GM23338 (cell line): ENCODE data around the gene PREB. TPM values are rescaled to one million over a fixed set of nuclear protein-coding genes. Genes with fewer than 3 reads are reported as not detected.

Experiments used
- ATAC-seq: fragments of 200-7000 bp; cut with Tn5 transposase; 3 replicates; pipeline ENCODE4 v1.9.1; 2020
- DNase-seq: peaks from one replicate; pipeline ENCODE4 v3.0.0-alpha.2; 2015; ENCODE audit warnings: low spot score
- H2AFZ ChIP-seq: fragments of 200-600 bp; sonication (generic); 2 replicates; pipeline ENCODE4 v1.8.0; 2016; ENCODE audit warnings: antibody characterized with exemption, mild to moderate bottlenecking, moderate library complexity
- H3F3A ChIP-seq: fragments of 200-600 bp; sonication (generic); replicated peaks from 2 replicates; pipeline ENCODE4 v1.8.0; 2017; ENCODE audit warnings: antibody characterized with exemption, mixed run types, low read depth
- H3K27ac ChIP-seq: fragments of 200-600 bp; sonication (generic); 2 replicates; pipeline ENCODE4 v1.6.1; 2016; ENCODE audit warnings: low read depth
- H3K27me3 ChIP-seq: fragments of 200-600 bp; sonication (generic); 2 replicates; pipeline ENCODE4 v1.8.0; 2016; ENCODE audit warnings: mild to moderate bottlenecking, mixed run types, moderate library complexity; ENCODE audit not compliant: insufficient read depth
- H3K36me3 ChIP-seq: fragments of 200-600 bp; sonication (generic); 2 replicates; pipeline ENCODE4 v1.8.0; 2016; ENCODE audit warnings: mild to moderate bottlenecking; ENCODE audit not compliant: insufficient read depth
- H3K4me1 ChIP-seq: fragments of 200-600 bp; sonication (generic); 2 replicates; pipeline ENCODE4 v1.8.0; 2016; ENCODE audit warnings: mild to moderate bottlenecking, moderate library complexity; ENCODE audit not compliant: insufficient read depth
- H3K4me2 ChIP-seq: fragments of 200-600 bp; sonication (generic); 2 replicates; pipeline ENCODE4 v1.7.1; 2017; ENCODE audit warnings: mixed run types
- H3K4me3 ChIP-seq: fragments of 200-600 bp; sonication (generic); 2 replicates; pipeline ENCODE4 v1.6.1; 2016; ENCODE audit warnings: mixed run types
- H3K79me2 ChIP-seq: fragments of 200-600 bp; sonication (generic); replicated peaks from 2 replicates; pipeline ENCODE4 v1.8.0; 2017; ENCODE audit warnings: mild to moderate bottlenecking; ENCODE audit not compliant: insufficient read depth
- H3K9me2 ChIP-seq: fragments of 200-600 bp; sonication (generic); 2 replicates; pipeline ENCODE4 v1.8.0; 2017; ENCODE audit not compliant: insufficient read depth
- H4K20me1 ChIP-seq: fragments of 200-600 bp; sonication (generic); replicated peaks from 2 replicates; pipeline ENCODE4 v1.8.0; 2017; ENCODE audit warnings: mild to moderate bottlenecking; ENCODE audit not compliant: insufficient read depth
- H3K27ac Mint-ChIP-seq: 2 replicates; pipeline ENCODE4 v1.8.0; 2020; ENCODE audit warnings: inconsistent platforms, mild to moderate bottlenecking, moderate library complexity, mixed read lengths
- H3K27me3 Mint-ChIP-seq: 3 replicates; pipeline ENCODE4 v1.8.0; 2022; ENCODE audit warnings: low read depth, mild to moderate bottlenecking, moderate library complexity, mixed read lengths, inconsistent platforms; ENCODE audit not compliant: insufficient read depth, poor library complexity
- H3K36me3 Mint-ChIP-seq: 3 replicates; pipeline ENCODE4 v1.8.0; 2021; ENCODE audit warnings: low read depth, mild to moderate bottlenecking, inconsistent platforms, moderate library complexity, mixed read lengths
- H3K4me1 Mint-ChIP-seq: 3 replicates; pipeline ENCODE4 v1.8.0; 2020; ENCODE audit warnings: mild to moderate bottlenecking, inconsistent platforms, mixed read lengths
- H3K4me3 Mint-ChIP-seq: 3 replicates; pipeline ENCODE4 v1.8.0; 2021; ENCODE audit warnings: moderate library complexity, mild to moderate bottlenecking, inconsistent platforms, mixed read lengths
- H3K9me3 Mint-ChIP-seq: 3 replicates; pipeline ENCODE4 v1.8.0; 2020; ENCODE audit warnings: moderate library complexity, mild to moderate bottlenecking, inconsistent platforms, mixed read lengths
- CREB1 ChIP-seq: fragments of 250-450 bp; sonication (Bioruptor Pico); IDR thresholded peaks from 2 replicates; pipeline ENCODE4 v1.5.0; 2020; ENCODE audit warnings: low read depth, mild to moderate bottlenecking, moderate library complexity
- CTCF ChIP-seq, 2 experiments: fragments of 200-600 bp in 1 of 2; sonication (generic) in 1 of 2; conservative IDR thresholded peaks; 2 replicates each; pipeline versions ENCODE4 v1.5.1 to v1.6.1; 2016 to 2017; ENCODE audit warnings: antibody characterized with exemption in 2 of 2, low read depth in 2 of 2, mild to moderate bottlenecking in 2 of 2, moderate library complexity in 1 of 2
- ETS1 ChIP-seq: IDR thresholded peaks from 2 replicates; pipeline ENCODE4 v1.6.1; 2016; ENCODE audit warnings: antibody characterized with exemption
- EZH2 ChIP-seq: fragments of 200-600 bp; sonication (generic); IDR thresholded peaks from one replicate; pipeline ENCODE4 v1.8.0; 2017; ENCODE audit warnings: antibody characterized with exemption, mild to moderate bottlenecking, low read depth; ENCODE audit not compliant: unreplicated experiment
- JUNB ChIP-seq: IDR thresholded peaks from one replicate; pipeline ENCODE4 v1.6.1; 2016; ENCODE audit warnings: antibody characterized with exemption; ENCODE audit not compliant: unreplicated experiment
- NANOG ChIP-seq: IDR thresholded peaks from 2 replicates; pipeline ENCODE4 v1.6.1; 2016; ENCODE audit warnings: antibody characterized with exemption, borderline replicate concordance
- POLR2AphosphoS5 ChIP-seq: IDR thresholded peaks from 2 replicates; pipeline ENCODE4 v1.6.1; 2016; ENCODE audit warnings: antibody characterized with exemption, low read depth
- REST ChIP-seq: IDR thresholded peaks from one replicate; pipeline ENCODE4 v1.6.1; 2018; ENCODE audit warnings: antibody characterized with exemption; ENCODE audit not compliant: unreplicated experiment
- ZNF114 ChIP-seq: fragments of 250-450 bp; sonication (Bioruptor Pico); IDR thresholded peaks from 2 replicates; pipeline ENCODE4 v1.5.0; 2020; ENCODE audit warnings: mild to moderate bottlenecking, moderate library complexity
- ZNF331 ChIP-seq: fragments of 250-450 bp; sonication (Bioruptor Pico); IDR thresholded peaks from 2 replicates; pipeline ENCODE4 v1.5.0; 2020; ENCODE audit warnings: low read depth, mild to moderate bottlenecking, moderate library complexity
- polyA plus RNA-seq: library from polyadenylated mRNA; unstranded; fragments of >200 nt; fragmentation: Nextera tagmentation; extraction: Ambion mirVana; gene quantifications from 2 replicates; pipeline ENCODE4 v1.2.1, GENCODE V29; 2016
- total RNA-seq: library from RNA; depleted of rRNA; stranded (reverse); fragments of >200 nt; shearing (Covaris generic); gene quantifications from 2 replicates; pipeline ENCODE4 v1.2.3, GENCODE V29; 2014

Gene PREB
- total and polyA plus RNA-seq, 2 experiments from 2014 or later: 41.2 to 79.7 TPM

- no peak for TF ChIP-seq CTCF (conservative IDR thresholded peaks at IDR 0.05; ENCODE audit: low read depth in 2 of 2)
- TF ChIP-seq NANOG: no peak
Observed at GRCh38 chr2:27143285-27143684, 8.8 kb upstream of the PREB start (continued).

GRCh38 chr2:27139310-27139709 lies 4.9 kb upstream of the PREB start, which contains the start of gene PRR30:
Gene PRR30 (minus strand): TSS chr2:27139410. CDS start chr2:27138329, 1,081 bp downstream.
- Mint-ChIP-seq H3K27ac (no peak within 1 kb of the TSS), H3K36me3 (no peaks in the 10 kb centered on the region), H3K9me3 (no peaks in the 10 kb centered on the region), H3K4me3 (no peak within 1 kb of the TSS), H3K27me3 (peaks cover 8% of the 10 kb centered on the region), H3K4me1 (no peaks in the 10 kb centered on the region)
- Histone ChIP-seq H3K27ac (no peak within 1 kb of the TSS), H3K4me3 (no peak within 1 kb of the TSS), H4K20me1 (no peaks in the 10 kb centered on the region), H3F3A (no peaks in the 10 kb centered on the region; the same call in 1 of the 2 replicates), H3K4me2 (no peak within 1 kb of the TSS), H2AFZ (peak within 1 kb of the TSS; percentile 56; the same call in 1 of the 2 replicates), H3K4me1 (no peaks in the 10 kb centered on the region), H3K27me3 (no peaks in the 10 kb centered on the region), H3K79me2 (no peaks in the 10 kb centered on the region), H3K36me3 (no peaks in the 10 kb centered on the region), H3K9me2 (no peaks in the 10 kb centered on the region)
- no peak for DNase-seq
- ATAC-seq: no peak
- no peak for TF ChIP-seq JUNB
- no peak for TF ChIP-seq CTCF (conservative IDR thresholded peaks at IDR 0.05; ENCODE audit: low read depth in 2 of 2)
- TF ChIP-seq NANOG: no peak
- TF ChIP-seq CREB1 (CRISPR knock-in tag): no peak
- no peak for TF ChIP-seq ZNF331 (CRISPR knock-in tag)
- no peak for TF ChIP-seq EZH2
- TF ChIP-seq ETS1: no peak
- TF ChIP-seq REST: no peak
- TF ChIP-seq POLR2AphosphoS5: no peak
- TF ChIP-seq ZNF114 (CRISPR knock-in tag): no peak
